DND-41 (cell line): ENCODE results near the gene ULBP2.

Experiments used
- ATAC-seq: fragments of 200-7000 bp; cut with Tn5 transposase; 3 replicates; pipeline ENCODE4 v1.9.1; 2021; ENCODE audit warnings: low read depth; ENCODE audit not compliant: insufficient read depth
- DNase-seq: peaks from one replicate; pipeline ENCODE4 v3.0.0-alpha.2; 2020
- H2AFZ ChIP-seq: 2 replicates; pipeline ENCODE4 v1.6.0; 2012; ENCODE audit warnings: low read depth, low read length
- H3K27ac ChIP-seq: 2 replicates; pipeline ENCODE4 v1.5.1; 2012; ENCODE audit warnings: low read length, inconsistent platforms
- H3K27me3 ChIP-seq: fragments of 200-600 bp; sonication (generic); 2 replicates; pipeline ENCODE4 v1.6.0; 2012; ENCODE audit warnings: low read length, mild to moderate bottlenecking, inconsistent platforms; ENCODE audit not compliant: insufficient read depth, poor library complexity
- H3K36me3 ChIP-seq: 2 replicates; pipeline ENCODE4 v1.5.1; 2012; ENCODE audit warnings: low read length, inconsistent platforms; ENCODE audit not compliant: insufficient read depth
- H3K4me1 ChIP-seq: 2 replicates; pipeline ENCODE4 v1.5.1; 2012; ENCODE audit warnings: mild to moderate bottlenecking, low read length; ENCODE audit not compliant: insufficient read depth
- H3K4me2 ChIP-seq: 2 replicates; pipeline ENCODE4 v1.6.0; 2012; ENCODE audit warnings: mild to moderate bottlenecking, moderate library complexity, low read length, inconsistent platforms; ENCODE audit not compliant: insufficient read depth
- H3K4me3 ChIP-seq, 2 experiments: fragments of 200-600 bp in 1 of 2; shearing (Covaris generic) in 1 of 2; 2 replicates each; pipeline ENCODE4 v1.5.1; 2012 to 2016; ENCODE audit warnings: inconsistent platforms in 2 of 2, low read length in 2 of 2, mild to moderate bottlenecking in 2 of 2, low read depth in 1 of 2, moderate library complexity in 1 of 2
- H3K79me2 ChIP-seq: 2 replicates; pipeline ENCODE4 v1.6.0; 2012; ENCODE audit warnings: low read length, inconsistent platforms; ENCODE audit not compliant: insufficient read depth
- H3K9ac ChIP-seq: 2 replicates; pipeline ENCODE4 v1.6.0; 2012; ENCODE audit warnings: low read depth, mild to moderate bottlenecking, inconsistent platforms, low read length, moderate library complexity
- H3K9me3 ChIP-seq: 2 replicates; pipeline ENCODE4 v1.5.1; 2012; ENCODE audit warnings: low read length, moderate library complexity, mild to moderate bottlenecking, inconsistent platforms; ENCODE audit not compliant: insufficient read depth, severe bottlenecking
- H4K20me1 ChIP-seq: 2 replicates; pipeline ENCODE4 v1.6.0; 2012; ENCODE audit warnings: low read length; ENCODE audit not compliant: insufficient read depth
- EZH2 ChIP-seq: IDR thresholded peaks from 3 replicates; pipeline ENCODE4 v1.6.1; 2012; ENCODE audit warnings: borderline replicate concordance, low read depth, mild to moderate bottlenecking, moderate library complexity, low read length, inconsistent platforms; ENCODE audit not compliant: severe bottlenecking
- TF ChIP-seq, protein P1 (sequence below): IDR thresholded peaks from 2 replicates; pipeline ENCODE4 v1.5.1; 2012; ENCODE audit warnings: borderline replicate concordance, low read length, moderate library complexity, mild to moderate bottlenecking; ENCODE audit not compliant: poor library complexity, severe bottlenecking; ENCODE audit errors: extremely low read depth

ULBP2 gene

DNA sequence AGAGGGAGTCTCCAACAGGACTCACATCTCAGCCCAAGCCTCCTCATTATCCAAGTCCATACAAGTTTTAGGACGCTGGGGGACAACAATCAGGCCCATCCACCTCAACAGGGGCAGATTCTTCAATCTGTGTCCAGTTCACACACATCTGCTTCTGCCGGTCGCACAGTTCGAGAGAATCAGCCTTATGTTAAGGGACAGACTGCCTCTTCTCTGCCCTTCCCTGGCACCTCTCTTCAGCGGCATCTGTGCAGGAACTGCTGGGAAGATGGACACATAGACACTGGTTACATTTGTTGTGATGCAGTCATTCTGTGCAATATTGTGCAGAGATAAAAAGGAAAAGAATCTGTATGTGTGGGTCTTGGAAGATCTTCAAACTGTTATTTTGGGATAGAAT lies 43.0 kb downstream of the ULBP2 start:
- H3K4me1 ChIP-seq, result peaks cover 6% of the 10 kb centered on the region
- no peak overlapping the region for H3K9ac ChIP-seq
- no peak for TF ChIP-seq EZH2
- TF ChIP-seq, protein P1, sequence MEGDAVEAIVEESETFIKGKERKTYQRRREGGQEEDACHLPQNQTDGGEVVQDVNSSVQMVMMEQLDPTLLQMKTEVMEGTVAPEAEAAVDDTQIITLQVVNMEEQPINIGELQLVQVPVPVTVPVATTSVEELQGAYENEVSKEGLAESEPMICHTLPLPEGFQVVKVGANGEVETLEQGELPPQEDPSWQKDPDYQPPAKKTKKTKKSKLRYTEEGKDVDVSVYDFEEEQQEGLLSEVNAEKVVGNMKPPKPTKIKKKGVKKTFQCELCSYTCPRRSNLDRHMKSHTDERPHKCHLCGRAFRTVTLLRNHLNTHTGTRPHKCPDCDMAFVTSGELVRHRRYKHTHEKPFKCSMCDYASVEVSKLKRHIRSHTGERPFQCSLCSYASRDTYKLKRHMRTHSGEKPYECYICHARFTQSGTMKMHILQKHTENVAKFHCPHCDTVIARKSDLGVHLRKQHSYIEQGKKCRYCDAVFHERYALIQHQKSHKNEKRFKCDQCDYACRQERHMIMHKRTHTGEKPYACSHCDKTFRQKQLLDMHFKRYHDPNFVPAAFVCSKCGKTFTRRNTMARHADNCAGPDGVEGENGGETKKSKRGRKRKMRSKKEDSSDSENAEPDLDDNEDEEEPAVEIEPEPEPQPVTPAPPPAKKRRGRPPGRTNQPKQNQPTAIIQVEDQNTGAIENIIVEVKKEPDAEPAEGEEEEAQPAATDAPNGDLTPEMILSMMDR, result no peak
- H3K9me3 ChIP-seq, result no peaks in the 10 kb centered on the region
- DNase-seq, result no peak
- H4K20me1 ChIP-seq, result no peaks in the 10 kb centered on the region
- no peak overlapping the region for H2AFZ ChIP-seq
- H3K4me3 ChIP-seq, result no peak overlapping the region
- no peak overlapping the region for H3K27ac ChIP-seq
- no peaks in the 10 kb centered on the region for H3K36me3 ChIP-seq
- ATAC-seq, result no peak
- no peak overlapping the region for H3K4me2 ChIP-seq
- peaks cover 32% of the 10 kb centered on the region for H3K27me3 ChIP-seq
- no peaks in the 10 kb centered on the region for H3K79me2 ChIP-seq

DNA sequence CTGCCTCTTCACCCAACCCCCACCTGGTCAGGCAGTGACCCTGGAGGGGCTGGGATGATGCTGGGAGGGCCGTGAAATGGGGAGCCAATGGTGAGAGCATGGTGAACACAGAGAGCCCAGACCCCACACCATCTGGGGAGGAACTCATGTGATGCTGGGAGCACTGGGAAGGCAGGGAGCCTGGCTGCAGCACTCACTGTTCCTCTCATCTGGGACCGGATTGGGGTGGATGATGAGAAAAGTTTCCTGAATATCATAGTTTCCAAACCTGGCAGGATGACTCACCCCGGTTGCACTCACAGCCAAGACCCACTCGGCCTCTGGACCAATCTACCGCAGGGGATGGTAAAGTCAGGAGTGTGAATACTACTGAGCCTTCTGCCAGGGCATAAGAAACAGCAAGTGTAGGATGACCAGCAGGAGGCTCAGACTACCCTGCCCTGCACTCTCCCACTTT lies 43.7 kb downstream of the ULBP2 start:
- no peak overlapping the region for H3K27ac ChIP-seq
- H2AFZ ChIP-seq, result no peak overlapping the region
- H3K9ac ChIP-seq, result no peak overlapping the region
- H4K20me1 ChIP-seq, result no peaks in the 10 kb centered on the region
- no peaks in the 10 kb centered on the region for H3K79me2 ChIP-seq
- no peaks in the 10 kb centered on the region for H3K9me3 ChIP-seq
- peaks cover 39% of the 10 kb centered on the region for H3K27me3 ChIP-seq
- no peak overlapping the region for H3K4me2 ChIP-seq
- no peak for DNase-seq
- no peak for ATAC-seq
- TF ChIP-seq, protein P1, result no peak
- TF ChIP-seq EZH2, result no peak
- H3K4me1 ChIP-seq, result peaks cover 14% of the 10 kb centered on the region
- no peak overlapping the region for H3K4me3 ChIP-seq
- no peaks in the 10 kb centered on the region for H3K36me3 ChIP-seq

DNA sequence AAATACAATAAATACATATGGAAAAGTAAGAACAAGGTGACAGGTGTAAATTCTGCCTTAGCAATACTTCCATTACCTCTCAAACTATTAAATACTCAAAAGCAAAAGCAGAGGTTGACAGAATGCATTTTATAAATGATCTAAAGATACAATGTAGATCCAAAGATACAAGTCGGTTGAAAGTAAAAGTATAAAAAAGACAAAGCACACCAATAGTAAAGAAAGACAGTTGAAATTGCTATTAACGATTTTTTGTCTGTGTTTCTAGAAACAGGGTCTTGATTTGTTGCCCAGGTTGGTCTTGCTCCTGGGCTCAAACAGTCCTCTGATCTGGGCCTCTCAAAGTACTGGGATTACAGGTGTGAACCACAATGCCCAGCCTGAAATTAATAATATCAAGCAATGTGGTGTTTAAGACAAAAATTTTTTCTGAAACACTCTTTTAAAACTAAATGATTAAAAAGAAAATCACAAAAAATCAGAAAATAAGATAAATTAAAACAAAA lies 45.8 kb downstream of the ULBP2 start:
- no peak overlapping the region for H3K9ac ChIP-seq
- ATAC-seq, result no peak
- H3K9me3 ChIP-seq, result no peaks in the 10 kb centered on the region
- no peak overlapping the region for H3K4me2 ChIP-seq
- no peak for DNase-seq
- H4K20me1 ChIP-seq, result no peaks in the 10 kb centered on the region
- no peak overlapping the region for H3K27ac ChIP-seq
- H3K4me3 ChIP-seq, result no peak overlapping the region
- no peaks in the 10 kb centered on the region for H3K79me2 ChIP-seq
- peaks cover 30% of the 10 kb centered on the region for H3K4me1 ChIP-seq
- TF ChIP-seq, protein P1, result no peak
- no peak for TF ChIP-seq EZH2
- H3K36me3 ChIP-seq, result no peaks in the 10 kb centered on the region
- H2AFZ ChIP-seq, result no peak overlapping the region
- peaks cover 59% of the 10 kb centered on the region for H3K27me3 ChIP-seq
